OCI-LY1 (cell line): ENCODE measurements around the gene MAP3K3.

Source experiments
- EZH2 ChIP-seq: fragments of 200-600 bp; sonication (generic), shearing (Covaris generic); IDR thresholded peaks from 2 replicates; pipeline ENCODE4 v1.8.0; 2017; ENCODE audit warnings: borderline replicate concordance, mixed run types, mild to moderate bottlenecking, antibody characterized with exemption, low read length, moderate library complexity, mixed read lengths
- TF ChIP-seq, protein P1 (sequence below): fragments of 200-600 bp; sonication (generic), shearing (Covaris generic); IDR thresholded peaks from 2 replicates; pipeline ENCODE4 v1.5.1; 2017; ENCODE audit warnings: mild to moderate bottlenecking, antibody characterized with exemption, low read length, moderate library complexity, mixed read lengths

DNA sequence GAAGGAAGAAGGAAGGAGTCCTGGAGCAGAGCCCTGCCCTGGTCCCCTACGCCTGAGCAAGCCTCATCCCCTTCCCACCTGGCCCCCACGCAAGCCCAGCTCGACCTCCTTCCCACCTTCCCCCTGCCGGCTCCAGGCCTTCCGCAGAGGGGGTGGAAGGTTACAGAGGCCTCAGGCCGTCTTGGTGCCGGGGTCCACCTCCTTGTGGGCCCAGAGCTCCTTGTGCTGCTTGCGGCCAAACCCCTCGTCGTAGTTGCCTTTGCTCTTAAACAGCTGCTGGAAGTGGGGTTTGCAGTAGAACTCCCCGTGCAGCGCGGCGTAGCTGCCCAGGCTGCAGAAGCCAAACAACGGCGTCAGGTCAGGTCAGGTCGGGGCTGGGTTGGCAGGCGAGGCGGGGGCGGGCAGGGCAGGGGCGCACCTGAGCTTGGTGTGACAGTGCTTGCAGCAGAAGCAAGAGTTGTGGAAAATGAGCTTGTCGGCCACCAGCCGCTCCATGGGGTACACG is 76.2 kb downstream of the MAP3K3 start:
- TF ChIP-seq, protein P1, sequence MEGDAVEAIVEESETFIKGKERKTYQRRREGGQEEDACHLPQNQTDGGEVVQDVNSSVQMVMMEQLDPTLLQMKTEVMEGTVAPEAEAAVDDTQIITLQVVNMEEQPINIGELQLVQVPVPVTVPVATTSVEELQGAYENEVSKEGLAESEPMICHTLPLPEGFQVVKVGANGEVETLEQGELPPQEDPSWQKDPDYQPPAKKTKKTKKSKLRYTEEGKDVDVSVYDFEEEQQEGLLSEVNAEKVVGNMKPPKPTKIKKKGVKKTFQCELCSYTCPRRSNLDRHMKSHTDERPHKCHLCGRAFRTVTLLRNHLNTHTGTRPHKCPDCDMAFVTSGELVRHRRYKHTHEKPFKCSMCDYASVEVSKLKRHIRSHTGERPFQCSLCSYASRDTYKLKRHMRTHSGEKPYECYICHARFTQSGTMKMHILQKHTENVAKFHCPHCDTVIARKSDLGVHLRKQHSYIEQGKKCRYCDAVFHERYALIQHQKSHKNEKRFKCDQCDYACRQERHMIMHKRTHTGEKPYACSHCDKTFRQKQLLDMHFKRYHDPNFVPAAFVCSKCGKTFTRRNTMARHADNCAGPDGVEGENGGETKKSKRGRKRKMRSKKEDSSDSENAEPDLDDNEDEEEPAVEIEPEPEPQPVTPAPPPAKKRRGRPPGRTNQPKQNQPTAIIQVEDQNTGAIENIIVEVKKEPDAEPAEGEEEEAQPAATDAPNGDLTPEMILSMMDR = no peak
- no peak for TF ChIP-seq EZH2
